Small intestine (tissue), 7 donors: Measurements from ENCODE around the gene FEN1. TPM values are rescaled to one million over a fixed set of nuclear protein-coding genes. Genes with fewer than 3 reads are reported as not detected.

Experiments used
- DNase-seq, 2 donors: peaks; one replicate each; pipeline versions ENCODE4 v3.0.0 to v3.0.0-alpha.2; 2013
- FAIRE-seq: peaks from 2 replicates; lab custom pipeline; 2012; peaks lifted over from hg19 to GRCh38; lab: Jason Lieb, UNC
- H3K27ac ChIP-seq, 3 donors: one replicate each; pipeline ENCODE4 v1.5.1; 2013; ENCODE audit warnings: low read length in 2 of 3, mild to moderate bottlenecking in 2 of 3, control low read depth in 1 of 3, inconsistent platforms in 1 of 3, low read depth in 1 of 3, moderate library complexity in 1 of 3
- H3K27me3 ChIP-seq, 3 donors: one replicate each; pipeline ENCODE4 v1.6.1; 2013; ENCODE audit warnings: low read length in 3 of 3, inconsistent platforms in 1 of 3; ENCODE audit not compliant: control insufficient read depth in 3 of 3, insufficient read depth in 3 of 3
- H3K36me3 ChIP-seq, 3 donors: one replicate each; pipeline ENCODE4 v1.6.1; 2013; ENCODE audit warnings: low read length in 3 of 3, inconsistent platforms in 1 of 3, low read depth in 1 of 3, mild to moderate bottlenecking in 1 of 3, moderate library complexity in 1 of 3; ENCODE audit not compliant: control insufficient read depth in 3 of 3, insufficient read depth in 2 of 3
- H3K4me1 ChIP-seq, 3 donors: one replicate each; pipeline ENCODE4 v1.6.1; 2013; ENCODE audit warnings: low read length in 2 of 3, inconsistent platforms in 1 of 3, low read depth in 1 of 3, mild to moderate bottlenecking in 1 of 3, moderate library complexity in 1 of 3; ENCODE audit not compliant: control insufficient read depth in 3 of 3, insufficient read depth in 2 of 3
- H3K4me3 ChIP-seq, 3 donors: one replicate each; pipeline ENCODE4 v1.5.1; 2013; ENCODE audit warnings: low read length in 3 of 3, control low read depth in 1 of 3, inconsistent platforms in 1 of 3, low read depth in 1 of 3, mild to moderate bottlenecking in 1 of 3, moderate library complexity in 1 of 3
- H3K9me3 ChIP-seq, 2 donors: one replicate each; pipeline ENCODE4 v1.6.1; 2013; ENCODE audit warnings: low read depth in 1 of 2, low read length in 1 of 2; ENCODE audit not compliant: control insufficient read depth in 2 of 2, insufficient read depth in 1 of 2
- WGBS, 3 donors: extraction: QIAGEN DNeasy Blood & Tissue Kit; methylation state at CpG; one replicate each; pipeline ENCODE4 v1.1.7; 2013; 5-methylcytosine and 5-hydroxymethylcytosine counted together
- polyA plus RNA-seq, 4 donors: library from polyadenylated mRNA; stranded (reverse) in 3 of 4; unstranded in 1 of 4; fragments of 200-250 nt in 3 of 4; fragments of 120-200 nt in 1 of 4; gene quantifications; one replicate each; pipeline versions ENCODE4 v1.2.1 to v1.2.3, GENCODE V29; 2013
- donor health status: healthy with polysubstance abuse.
- donor health status: control.
- donor health status: control.
- donor health status: Bipolar disorder and iron deficiency.
- donor health status: healthy.

FEN1 gene
- polyA plus RNA-seq, 4 donors: 5.8 to 32.1 (median 14.5) TPM

GRCh38 chr11:61812736-61813411 is 20.2 kb downstream of the FEN1 start:
- 83 to 90% (median 83%) methylated on average over 4 of the region's 4 CpGs for WGBS, 3 donors
- peaks cover 0 to 2% of the 10 kb centered on the region in 2 donors for H3K9me3 ChIP-seq
- DNase-seq (peak; percentile 47 to 73), FAIRE-seq (no peak)
- peaks cover 0 to 37% (median 0%) of the 10 kb centered on the region in 3 donors for H3K27me3 ChIP-seq
- H3K4me1 ChIP-seq: peaks cover 0 to 27% (median 6%) of the 10 kb centered on the region in 3 donors
- H3K4me3 ChIP-seq: no peak overlapping the region
- peaks cover 0 to 27% (median 0%) of the 10 kb centered on the region in 3 donors for H3K36me3 ChIP-seq
- H3K27ac ChIP-seq: no peak overlapping the region

GRCh38 chr11:61814247-61814957 is 21.7 kb downstream of the FEN1 start:
- Histone ChIP-seq H3K36me3 (peaks cover 0 to 22% (median 0%) of the 10 kb centered on the region in 3 donors), H3K4me1 (peaks cover 0 to 27% (median 6%) of the 10 kb centered on the region in 3 donors), H3K9me3 (peaks cover 0 to 2% of the 10 kb centered on the region in 2 donors), H3K4me3 (peak overlapping the region in 2 of 3 donors; percentile 49 to 64), H3K27ac (peak overlapping the region in 2 of 3 donors; percentile 63 to 99), H3K27me3 (peaks cover 0 to 43% (median 0%) of the 10 kb centered on the region in 3 donors)
- no peak for FAIRE-seq
- WGBS, 3 donors: 37 to 56% (median 54%) methylated on average over 16 of the region's 16 CpGs
- DNase-seq: peak; percentile 45 to 66

DNA sequence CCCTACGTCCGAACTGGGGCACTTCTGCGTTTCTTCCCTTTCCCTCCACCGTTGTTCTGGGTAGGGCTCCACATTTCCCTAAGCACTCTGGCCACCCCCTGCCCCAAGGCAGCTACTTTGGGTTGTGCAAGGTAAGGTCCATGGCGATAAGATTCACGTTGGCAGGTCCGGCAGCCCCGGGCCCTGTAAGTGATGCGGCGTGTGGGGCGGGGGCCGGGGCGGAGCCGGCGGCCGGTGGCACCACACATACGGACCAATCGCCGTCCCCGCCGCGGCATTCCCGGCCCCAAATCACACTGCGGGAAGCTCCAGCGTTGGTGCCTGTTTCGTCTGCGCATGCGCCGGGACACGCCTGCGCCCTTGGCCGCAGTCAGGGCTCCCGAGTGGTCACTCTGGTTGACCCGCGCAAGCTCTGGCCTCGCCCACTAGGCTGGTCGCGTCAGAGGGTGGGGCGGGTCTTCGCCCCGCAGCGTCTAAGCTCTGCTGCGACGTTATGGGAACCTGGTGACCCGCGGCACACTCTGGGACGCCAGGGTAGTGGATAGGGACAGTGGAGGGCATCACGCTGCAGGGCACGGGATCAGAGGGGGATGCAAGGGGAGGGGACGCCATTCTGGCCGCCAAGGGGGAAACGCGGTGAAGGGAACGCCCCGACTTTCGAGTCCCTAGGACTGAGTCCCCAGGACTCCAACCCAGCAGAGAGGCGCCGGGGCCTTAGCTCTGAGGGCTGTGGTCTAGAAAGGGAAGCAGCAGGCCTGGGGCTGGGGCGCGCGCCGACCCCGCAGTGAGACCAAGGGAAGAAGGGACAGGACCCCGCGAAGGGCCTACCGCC is 22.5 kb downstream of the FEN1 start:
- Histone ChIP-seq H3K27me3 (peaks cover 0 to 43% (median 0%) of the 10 kb centered on the region in 3 donors), H3K27ac (peak overlapping the region; percentile 56 to 99 (median 81)), H3K4me1 (peaks cover 0 to 27% (median 6%) of the 10 kb centered on the region in 3 donors), H3K4me3 (peak overlapping the region; percentile 39 to 64 (median 49)), H3K9me3 (peaks cover 0 to 2% of the 10 kb centered on the region in 2 donors), H3K36me3 (peaks cover 0 to 18% (median 0%) of the 10 kb centered on the region in 3 donors)
- FAIRE-seq (no peak), DNase-seq (peak; percentile 72 to 77)
- WGBS, 3 donors: 1 to 4% (median 2%) methylated on average over 44 to 66 of the region's 66 CpGs

DNA sequence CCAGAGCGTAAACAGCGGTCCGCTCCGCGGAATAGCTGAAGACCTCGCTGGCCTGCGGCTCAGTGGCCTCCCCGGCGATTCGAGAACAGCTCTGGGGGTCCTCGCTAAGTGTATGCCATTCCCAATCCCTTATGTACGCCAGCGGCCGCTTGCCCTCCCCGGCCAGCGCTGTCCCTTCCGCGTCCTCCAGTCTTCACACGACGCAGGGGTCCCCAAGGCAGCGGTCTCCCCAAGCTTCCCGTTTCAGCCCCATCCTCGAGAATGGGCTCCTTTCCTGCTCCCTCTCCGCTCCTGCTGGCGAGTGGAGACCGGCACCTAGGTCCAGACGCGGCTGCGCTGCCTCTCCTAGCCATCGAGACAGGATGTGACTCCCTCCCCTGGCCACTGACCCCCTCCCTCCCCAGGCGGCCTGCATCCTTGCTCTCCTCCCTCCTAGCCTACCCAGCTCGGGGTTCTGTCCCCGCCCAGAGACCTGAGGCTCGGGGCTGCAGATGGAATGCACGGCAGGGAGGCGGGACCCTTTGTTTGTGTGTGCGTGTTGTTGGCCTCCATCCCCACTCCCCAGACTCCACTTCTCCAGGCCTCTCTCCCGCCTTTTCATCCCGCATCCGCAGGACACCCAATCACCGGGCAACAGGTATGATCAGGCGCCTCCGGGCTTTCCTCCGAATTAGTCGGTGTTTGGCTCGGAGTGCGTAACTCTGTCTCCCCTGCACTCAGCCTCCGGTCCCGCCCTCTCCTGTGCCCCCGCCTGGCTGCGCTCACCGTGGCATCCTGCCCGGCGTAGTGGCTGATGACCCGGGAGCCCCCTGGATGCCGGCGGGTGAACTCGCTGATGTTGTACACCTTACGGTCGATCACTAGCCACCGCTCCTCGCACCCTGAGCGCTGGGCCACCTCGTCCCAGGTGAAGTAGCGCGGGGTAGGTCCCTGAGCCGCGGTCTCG is 23.4 kb downstream of the FEN1 start:
- FAIRE-seq: no peak
- peaks cover 0 to 43% (median 0%) of the 10 kb centered on the region in 3 donors for H3K27me3 ChIP-seq
- peaks cover 0 to 11% (median 0%) of the 10 kb centered on the region in 3 donors for H3K36me3 ChIP-seq
- peak overlapping the region; percentile 39 to 64 (median 49) for H3K4me3 ChIP-seq
- DNase-seq: peak; percentile 30 to 54
- peaks cover 0 to 27% (median 6%) of the 10 kb centered on the region in 3 donors for H3K4me1 ChIP-seq
- peaks cover 0 to 2% of the 10 kb centered on the region in 2 donors for H3K9me3 ChIP-seq
- peak overlapping the region; percentile 56 to 99 (median 81) for H3K27ac ChIP-seq
- WGBS, 3 donors: 0 to 1% (median 0%) methylated on average over 62 to 69 of the region's 69 CpGs

- Histone ChIP-seq H3K36me3 (peaks cover 0 to 6% (median 0%) of the 10 kb centered on the region in 3 donors), H3K27ac (peak within 1 kb of the TSS; percentile 56 to 99 (median 81)), H3K4me3 (peak within 1 kb of the TSS; percentile 39 to 64 (median 49)), H3K4me1 (peaks cover 0 to 27% (median 6%) of the 10 kb centered on the region in 3 donors), H3K9me3 (peaks cover 0 to 2% of the 10 kb centered on the region in 2 donors), H3K27me3 (peaks cover 0 to 43% (median 0%) of the 10 kb centered on the region in 3 donors)
- WGBS, 3 donors: 1 to 2% (median 1%) methylated on average over 48 to 73 of the region's 73 CpGs
- no peak for FAIRE-seq
- DNase-seq: peak; percentile 56 to 83
These were observed 24.2 kb downstream of the FEN1 start, which contains the start of gene FADS1 for GRCh38 chr11:61816736-61817455. FADS1 (minus strand) TSS chr11:61817003; CDS start chr11:61816929, 74 bp downstream.

- peak overlapping the region in 2 of 3 donors; percentile 50 to 99 for H3K27ac ChIP-seq
- H3K4me3 ChIP-seq: peak overlapping the region in 1 of 3 donors; percentile 31
- DNase-seq (no peak), FAIRE-seq (no peak)
- WGBS, 3 donors: 80 to 82% (median 81%) methylated on average over 6 of the region's 6 CpGs
- peaks cover 0 to 43% (median 0%) of the 10 kb centered on the region in 3 donors for H3K27me3 ChIP-seq
- peaks cover 0 to under 1% (median 0%) of the 10 kb centered on the region in 3 donors for H3K36me3 ChIP-seq
- peaks cover 0 to 2% of the 10 kb centered on the region in 2 donors for H3K9me3 ChIP-seq
- peaks cover 0 to 27% (median 6%) of the 10 kb centered on the region in 3 donors for H3K4me1 ChIP-seq
These were observed 24.9 kb downstream of the FEN1 start for GRCh38 chr11:61817471-61818202.
